Liver (tissue), 3 donors: ENCODE data around the gene ALAS1.

Source experiments
- EGR1 ChIP-seq, 2 donors: IDR thresholded peaks; 2 replicates each; pipeline ENCODE4 v1.6.1; 2016 to 2018; ENCODE audit warnings: antibody characterized with exemption in 2 of 2, low read depth in 2 of 2
- GABPA ChIP-seq, 2 donors: IDR thresholded peaks in 1 of 2; conservative IDR thresholded peaks in 1 of 2; 2 replicates each; pipeline ENCODE4 v1.6.1; 2016; ENCODE audit warnings: antibody characterized with exemption in 2 of 2, mild to moderate bottlenecking in 1 of 2, moderate library complexity in 1 of 2
- JUND ChIP-seq, 2 donors: IDR thresholded peaks; 2 replicates each; pipeline ENCODE4 v1.6.1; 2016; ENCODE audit warnings: antibody characterized with exemption in 2 of 2
- NR2F2 ChIP-seq: IDR thresholded peaks from 2 replicates; pipeline ENCODE4 v1.6.1; 2016; ENCODE audit warnings: antibody characterized with exemption
- RAD21 ChIP-seq, 2 donors: IDR thresholded peaks; 2 replicates each; pipeline ENCODE4 v1.6.1; 2016; ENCODE audit warnings: antibody characterized with exemption in 2 of 2, mild to moderate bottlenecking in 2 of 2
- SP1 ChIP-seq: IDR thresholded peaks from 2 replicates; pipeline ENCODE4 v1.6.1; 2018; ENCODE audit warnings: antibody characterized with exemption, mild to moderate bottlenecking
- TAF1 ChIP-seq: conservative IDR thresholded peaks from 2 replicates; pipeline ENCODE4 v1.6.1; 2016; ENCODE audit warnings: antibody characterized with exemption, mild to moderate bottlenecking
- YY1 ChIP-seq: IDR thresholded peaks from 2 replicates; pipeline ENCODE4 v1.6.1; 2016; ENCODE audit warnings: antibody characterized with exemption, mild to moderate bottlenecking
- TF ChIP-seq, protein P1 (sequence below): IDR thresholded peaks from 2 replicates; pipeline ENCODE4 v1.6.1; 2016; ENCODE audit warnings: antibody characterized with exemption
- TF ChIP-seq, protein P2 (sequence below): fragments of 150-350 bp; IDR thresholded peaks from 2 replicates; pipeline ENCODE4 v1.5.1; 2017; ENCODE audit warnings: improper control_type of control experiment, low read depth, low read length; ENCODE audit not compliant: missing input control
- TF ChIP-seq, protein P3 (sequence below): IDR thresholded peaks from 2 replicates; pipeline ENCODE4 v1.6.1; 2016; ENCODE audit warnings: antibody characterized with exemption, mild to moderate bottlenecking
- TF ChIP-seq, protein P4 (sequence below): IDR thresholded peaks from 2 replicates; pipeline ENCODE4 v1.6.1; 2016; ENCODE audit warnings: antibody characterized with exemption
- donor health status: healthy.
- donor health status: healthy.

DNA sequence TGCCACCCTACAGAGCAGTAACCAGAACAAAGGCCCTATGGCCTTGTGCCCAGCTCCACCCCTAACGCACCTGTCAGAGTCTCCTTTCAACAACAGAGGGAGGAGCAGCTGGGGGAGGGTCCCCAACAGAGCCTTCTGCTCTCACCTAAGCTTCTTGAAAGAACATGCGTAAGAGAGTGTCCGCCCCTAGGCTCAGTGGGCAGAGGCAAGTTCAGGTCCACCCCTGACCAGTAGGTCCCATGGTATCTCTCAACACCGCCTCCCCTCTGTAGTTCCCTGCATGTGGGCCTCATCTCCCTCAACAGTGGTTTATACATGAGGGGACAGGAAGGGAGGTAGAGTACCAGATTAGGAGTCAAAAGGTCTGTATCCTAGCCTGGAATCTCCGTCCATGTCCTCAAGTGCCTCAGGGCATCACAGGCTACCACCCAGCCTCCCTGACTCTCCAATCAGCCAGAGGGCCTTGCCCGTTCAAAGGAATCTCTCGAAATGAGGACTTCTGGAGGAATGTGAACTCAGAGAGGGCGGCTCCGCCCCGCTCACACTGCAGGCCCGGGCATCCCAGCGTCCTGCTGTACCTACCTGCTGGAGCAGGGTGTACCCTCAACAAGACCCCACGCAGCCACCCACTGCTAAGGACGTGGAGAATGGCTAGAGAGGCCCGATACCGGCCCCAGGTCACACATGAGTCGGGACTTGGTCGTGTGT lies 44.4 kb upstream of the ALAS1 start:
- TF ChIP-seq, protein P1, sequence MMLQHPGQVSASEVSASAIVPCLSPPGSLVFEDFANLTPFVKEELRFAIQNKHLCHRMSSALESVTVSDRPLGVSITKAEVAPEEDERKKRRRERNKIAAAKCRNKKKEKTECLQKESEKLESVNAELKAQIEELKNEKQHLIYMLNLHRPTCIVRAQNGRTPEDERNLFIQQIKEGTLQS = no peak
- TF ChIP-seq, protein P2, sequence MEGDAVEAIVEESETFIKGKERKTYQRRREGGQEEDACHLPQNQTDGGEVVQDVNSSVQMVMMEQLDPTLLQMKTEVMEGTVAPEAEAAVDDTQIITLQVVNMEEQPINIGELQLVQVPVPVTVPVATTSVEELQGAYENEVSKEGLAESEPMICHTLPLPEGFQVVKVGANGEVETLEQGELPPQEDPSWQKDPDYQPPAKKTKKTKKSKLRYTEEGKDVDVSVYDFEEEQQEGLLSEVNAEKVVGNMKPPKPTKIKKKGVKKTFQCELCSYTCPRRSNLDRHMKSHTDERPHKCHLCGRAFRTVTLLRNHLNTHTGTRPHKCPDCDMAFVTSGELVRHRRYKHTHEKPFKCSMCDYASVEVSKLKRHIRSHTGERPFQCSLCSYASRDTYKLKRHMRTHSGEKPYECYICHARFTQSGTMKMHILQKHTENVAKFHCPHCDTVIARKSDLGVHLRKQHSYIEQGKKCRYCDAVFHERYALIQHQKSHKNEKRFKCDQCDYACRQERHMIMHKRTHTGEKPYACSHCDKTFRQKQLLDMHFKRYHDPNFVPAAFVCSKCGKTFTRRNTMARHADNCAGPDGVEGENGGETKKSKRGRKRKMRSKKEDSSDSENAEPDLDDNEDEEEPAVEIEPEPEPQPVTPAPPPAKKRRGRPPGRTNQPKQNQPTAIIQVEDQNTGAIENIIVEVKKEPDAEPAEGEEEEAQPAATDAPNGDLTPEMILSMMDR = no peak
- TF ChIP-seq SP1 (no peak), RAD21 (IDR thresholded peaks at IDR 0.05) (no peak), GABPA (IDR thresholded peaks at IDR 0.05 in 1 of 2, conservative IDR thresholded peaks at IDR 0.05 in 1 of 2) (no peak), JUND (IDR thresholded peaks at IDR 0.05) (no peak), TAF1 (no peak), EGR1 (IDR thresholded peaks at IDR 0.05; ENCODE audit: low read depth in 2 of 2) (no peak), NR2F2 (no peak), YY1 (no peak)
- TF ChIP-seq, protein P3, sequence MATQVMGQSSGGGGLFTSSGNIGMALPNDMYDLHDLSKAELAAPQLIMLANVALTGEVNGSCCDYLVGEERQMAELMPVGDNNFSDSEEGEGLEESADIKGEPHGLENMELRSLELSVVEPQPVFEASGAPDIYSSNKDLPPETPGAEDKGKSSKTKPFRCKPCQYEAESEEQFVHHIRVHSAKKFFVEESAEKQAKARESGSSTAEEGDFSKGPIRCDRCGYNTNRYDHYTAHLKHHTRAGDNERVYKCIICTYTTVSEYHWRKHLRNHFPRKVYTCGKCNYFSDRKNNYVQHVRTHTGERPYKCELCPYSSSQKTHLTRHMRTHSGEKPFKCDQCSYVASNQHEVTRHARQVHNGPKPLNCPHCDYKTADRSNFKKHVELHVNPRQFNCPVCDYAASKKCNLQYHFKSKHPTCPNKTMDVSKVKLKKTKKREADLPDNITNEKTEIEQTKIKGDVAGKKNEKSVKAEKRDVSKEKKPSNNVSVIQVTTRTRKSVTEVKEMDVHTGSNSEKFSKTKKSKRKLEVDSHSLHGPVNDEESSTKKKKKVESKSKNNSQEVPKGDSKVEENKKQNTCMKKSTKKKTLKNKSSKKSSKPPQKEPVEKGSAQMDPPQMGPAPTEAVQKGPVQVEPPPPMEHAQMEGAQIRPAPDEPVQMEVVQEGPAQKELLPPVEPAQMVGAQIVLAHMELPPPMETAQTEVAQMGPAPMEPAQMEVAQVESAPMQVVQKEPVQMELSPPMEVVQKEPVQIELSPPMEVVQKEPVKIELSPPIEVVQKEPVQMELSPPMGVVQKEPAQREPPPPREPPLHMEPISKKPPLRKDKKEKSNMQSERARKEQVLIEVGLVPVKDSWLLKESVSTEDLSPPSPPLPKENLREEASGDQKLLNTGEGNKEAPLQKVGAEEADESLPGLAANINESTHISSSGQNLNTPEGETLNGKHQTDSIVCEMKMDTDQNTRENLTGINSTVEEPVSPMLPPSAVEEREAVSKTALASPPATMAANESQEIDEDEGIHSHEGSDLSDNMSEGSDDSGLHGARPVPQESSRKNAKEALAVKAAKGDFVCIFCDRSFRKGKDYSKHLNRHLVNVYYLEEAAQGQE = no peak
- TF ChIP-seq, protein P4, sequence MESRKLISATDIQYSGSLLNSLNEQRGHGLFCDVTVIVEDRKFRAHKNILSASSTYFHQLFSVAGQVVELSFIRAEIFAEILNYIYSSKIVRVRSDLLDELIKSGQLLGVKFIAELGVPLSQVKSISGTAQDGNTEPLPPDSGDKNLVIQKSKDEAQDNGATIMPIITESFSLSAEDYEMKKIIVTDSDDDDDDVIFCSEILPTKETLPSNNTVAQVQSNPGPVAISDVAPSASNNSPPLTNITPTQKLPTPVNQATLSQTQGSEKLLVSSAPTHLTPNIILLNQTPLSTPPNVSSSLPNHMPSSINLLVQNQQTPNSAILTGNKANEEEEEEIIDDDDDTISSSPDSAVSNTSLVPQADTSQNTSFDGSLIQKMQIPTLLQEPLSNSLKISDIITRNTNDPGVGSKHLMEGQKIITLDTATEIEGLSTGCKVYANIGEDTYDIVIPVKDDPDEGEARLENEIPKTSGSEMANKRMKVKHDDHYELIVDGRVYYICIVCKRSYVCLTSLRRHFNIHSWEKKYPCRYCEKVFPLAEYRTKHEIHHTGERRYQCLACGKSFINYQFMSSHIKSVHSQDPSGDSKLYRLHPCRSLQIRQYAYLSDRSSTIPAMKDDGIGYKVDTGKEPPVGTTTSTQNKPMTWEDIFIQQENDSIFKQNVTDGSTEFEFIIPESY = no peak
